GM12875 (cell line): ENCODE data around the gene DNASE1L3.

Experiments used
- H3K4me3 ChIP-seq: one replicate; pipeline ENCODE4 v1.5.1; 2011; ENCODE audit warnings: low read depth, low read length, control low read depth
- TF ChIP-seq, protein P1 (sequence below): IDR thresholded peaks from 2 replicates; pipeline ENCODE4 v1.5.1; 2011; ENCODE audit warnings: low read depth, mild to moderate bottlenecking, control low read depth, inconsistent platforms, low read length, moderate library complexity, borderline replicate concordance; ENCODE audit not compliant: insufficient read depth

DNASE1L3 gene

DNA sequence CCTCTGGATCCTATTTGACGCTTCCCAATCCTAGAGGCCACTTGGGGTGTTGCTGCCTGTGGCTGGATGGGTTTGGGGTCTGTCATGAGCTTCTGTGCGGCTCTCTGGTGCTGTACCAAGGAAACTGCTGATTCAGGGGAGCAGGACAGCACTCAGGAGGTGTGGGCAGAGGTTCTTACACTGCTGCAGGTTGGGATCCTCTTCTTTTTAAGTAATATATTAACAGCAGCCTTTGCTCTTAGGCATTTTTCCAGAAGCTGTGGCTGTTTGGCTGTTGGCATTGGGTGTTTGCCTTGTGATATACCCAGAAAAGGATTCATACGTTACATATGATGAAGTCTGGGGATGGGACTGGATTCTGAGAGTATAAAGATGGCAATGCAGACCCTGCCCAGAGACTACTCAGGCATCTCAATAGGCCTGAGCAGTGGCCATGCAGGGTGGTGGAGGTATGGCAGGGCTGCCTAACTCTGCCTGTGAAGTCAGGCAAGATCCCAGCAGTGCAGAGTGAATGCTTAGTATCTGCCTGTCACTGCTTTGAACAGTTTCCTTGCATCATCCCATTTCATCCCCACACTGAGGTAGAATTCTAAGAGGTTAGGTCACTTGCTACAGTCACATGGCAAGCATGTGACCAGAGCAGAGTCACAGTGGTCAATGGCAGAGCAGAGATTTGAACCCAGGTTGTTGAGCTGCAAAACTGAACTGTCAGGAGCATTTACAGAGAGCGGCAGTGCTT lies 30.7 kb upstream of the DNASE1L3 start:
- H3K4me3 ChIP-seq: no peak overlapping the region
- TF ChIP-seq, protein P1, sequence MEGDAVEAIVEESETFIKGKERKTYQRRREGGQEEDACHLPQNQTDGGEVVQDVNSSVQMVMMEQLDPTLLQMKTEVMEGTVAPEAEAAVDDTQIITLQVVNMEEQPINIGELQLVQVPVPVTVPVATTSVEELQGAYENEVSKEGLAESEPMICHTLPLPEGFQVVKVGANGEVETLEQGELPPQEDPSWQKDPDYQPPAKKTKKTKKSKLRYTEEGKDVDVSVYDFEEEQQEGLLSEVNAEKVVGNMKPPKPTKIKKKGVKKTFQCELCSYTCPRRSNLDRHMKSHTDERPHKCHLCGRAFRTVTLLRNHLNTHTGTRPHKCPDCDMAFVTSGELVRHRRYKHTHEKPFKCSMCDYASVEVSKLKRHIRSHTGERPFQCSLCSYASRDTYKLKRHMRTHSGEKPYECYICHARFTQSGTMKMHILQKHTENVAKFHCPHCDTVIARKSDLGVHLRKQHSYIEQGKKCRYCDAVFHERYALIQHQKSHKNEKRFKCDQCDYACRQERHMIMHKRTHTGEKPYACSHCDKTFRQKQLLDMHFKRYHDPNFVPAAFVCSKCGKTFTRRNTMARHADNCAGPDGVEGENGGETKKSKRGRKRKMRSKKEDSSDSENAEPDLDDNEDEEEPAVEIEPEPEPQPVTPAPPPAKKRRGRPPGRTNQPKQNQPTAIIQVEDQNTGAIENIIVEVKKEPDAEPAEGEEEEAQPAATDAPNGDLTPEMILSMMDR: no peak

DNA sequence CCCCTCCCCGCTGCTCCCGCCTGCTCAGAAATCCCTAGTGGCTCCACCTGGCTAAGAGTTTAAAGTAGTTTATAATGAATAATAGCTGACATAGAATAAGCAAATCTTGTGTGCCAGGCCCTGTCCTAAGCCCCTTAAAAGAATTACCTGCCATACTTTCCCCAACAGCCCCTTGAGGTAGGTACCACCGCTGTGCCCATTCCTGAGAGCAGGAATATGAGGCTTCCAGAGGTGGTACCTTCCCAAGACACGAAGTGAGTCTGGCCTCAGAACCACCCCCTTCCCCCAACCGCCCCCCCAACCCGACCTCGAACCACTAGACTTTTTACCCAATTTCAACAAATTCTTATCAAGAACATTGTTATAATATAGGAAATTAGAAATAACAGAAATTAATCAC lies 28.1 kb upstream of the DNASE1L3 start:
- H3K4me3 ChIP-seq: no peak overlapping the region
- TF ChIP-seq, protein P1: no peak

DNA sequence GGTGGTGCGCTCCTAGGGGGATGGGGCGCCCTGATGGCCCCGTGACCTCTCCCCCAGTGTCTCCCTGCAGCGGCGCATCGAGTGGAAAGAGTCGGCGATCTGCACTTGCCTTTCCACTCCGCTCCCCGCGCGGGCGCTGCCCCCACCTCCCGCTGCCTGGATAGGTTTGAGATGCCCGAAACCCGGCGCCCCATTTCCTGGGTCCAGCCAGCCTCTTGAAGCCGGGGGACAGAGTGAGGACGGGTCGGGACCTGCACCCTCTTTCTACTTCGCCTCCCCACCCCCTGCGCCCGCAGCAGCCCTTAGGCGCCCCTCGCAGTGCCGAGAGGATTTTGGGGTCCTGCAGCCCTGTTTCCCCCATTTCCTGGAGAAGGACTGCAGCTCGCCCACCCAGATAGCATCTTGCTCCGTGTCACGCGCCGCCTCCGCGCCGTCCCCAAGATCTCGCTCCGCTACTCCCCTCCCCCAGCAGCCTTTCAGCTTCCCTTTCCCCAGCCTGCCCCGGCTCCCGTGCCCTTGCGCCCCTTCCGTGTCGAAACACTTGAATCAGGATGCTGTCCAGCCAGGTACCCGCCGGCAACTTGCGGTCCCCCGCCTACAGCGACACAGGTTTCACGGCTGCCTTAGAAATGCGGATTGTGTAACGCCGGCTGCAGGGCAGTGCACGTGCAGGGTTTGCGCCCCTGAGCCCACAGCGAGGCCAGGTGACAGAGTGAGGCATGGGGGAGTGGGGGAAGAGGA lies 27.3 kb upstream of the DNASE1L3 start:
- peak overlapping the region; percentile 71 for H3K4me3 ChIP-seq
- TF ChIP-seq, protein P1: no peak

DNA sequence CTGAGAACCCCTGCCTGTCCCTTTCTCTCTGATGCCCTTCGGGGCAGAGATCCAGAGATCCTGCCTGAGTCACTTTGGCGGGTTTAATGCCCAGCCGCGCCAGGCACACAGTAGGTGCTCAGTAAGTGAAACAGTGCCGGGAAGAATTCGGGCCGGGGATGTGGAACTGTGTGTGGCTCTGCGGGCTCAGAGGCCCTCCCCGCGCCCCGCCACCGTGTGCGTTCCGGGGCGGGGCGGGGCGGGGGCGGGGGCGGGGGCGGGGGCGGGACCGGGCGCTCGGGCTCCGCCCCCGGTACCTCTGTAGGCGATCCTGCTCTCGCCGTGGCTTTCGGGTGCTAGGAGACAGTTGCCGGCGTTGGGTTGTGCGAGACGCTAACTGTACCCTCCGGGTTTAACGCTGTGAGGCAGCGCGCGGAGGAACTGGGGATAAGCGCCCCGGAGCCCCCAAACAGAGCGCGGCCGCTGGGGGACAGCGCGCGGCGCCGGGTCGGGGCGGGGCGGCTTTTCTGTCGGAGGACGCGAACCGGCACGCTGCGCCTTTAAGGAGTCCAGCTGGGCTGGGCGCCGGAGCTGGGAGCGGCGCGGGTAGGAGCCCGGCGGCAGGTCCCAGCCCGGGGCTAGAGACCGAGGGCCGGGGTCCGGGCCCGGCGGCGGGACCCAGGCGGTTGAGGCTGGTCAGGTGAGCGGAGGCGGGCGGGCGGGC lies 26.6 kb upstream of the DNASE1L3 start, which contains the start of gene ABHD6:
Gene ABHD6 (plus strand): TSS at position 555 of the 703 bp plus-strand sequence. CDS start 18,795 bp downstream, outside the sequence.
- TF ChIP-seq, protein P1: peak; percentile 37
- H3K4me3 ChIP-seq: peak within 1 kb of the TSS; percentile 71

DNA sequence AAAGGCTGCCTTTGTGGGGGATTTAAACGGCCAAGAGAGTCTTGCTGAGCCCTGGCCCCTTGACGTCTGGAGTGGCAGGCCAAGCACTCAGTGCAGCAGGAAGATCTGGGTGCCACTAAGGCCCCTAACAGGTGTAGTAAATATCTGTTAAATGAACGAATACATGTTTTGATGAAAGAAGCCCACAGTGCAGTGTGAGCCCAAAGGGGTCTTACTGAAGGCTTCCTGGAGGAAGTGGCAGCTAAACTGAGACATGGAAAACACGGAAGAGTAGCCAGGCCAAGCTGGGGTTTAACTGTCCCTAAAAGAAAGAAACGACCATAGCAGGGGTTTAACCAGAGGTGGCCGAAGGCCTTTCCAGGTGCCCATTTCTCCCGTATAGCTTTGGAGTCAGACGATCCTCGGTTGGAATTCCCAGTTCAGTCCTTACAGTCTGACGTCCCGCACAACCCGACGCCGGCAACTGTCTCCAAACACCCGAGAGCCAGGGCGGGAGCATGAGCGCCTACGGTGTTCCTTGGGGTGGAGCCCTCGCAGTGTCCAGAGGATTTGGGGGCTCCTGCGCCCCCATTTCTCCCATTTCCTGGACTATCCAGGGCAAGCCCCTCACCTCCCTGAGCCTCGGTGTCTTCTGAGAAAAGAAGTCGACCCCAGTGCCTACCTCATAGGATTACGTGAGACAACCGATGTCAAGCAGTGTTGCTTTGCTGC lies 25.9 kb upstream of the DNASE1L3 start:
- TF ChIP-seq, protein P1: no peak
- H3K4me3 ChIP-seq: peak overlapping the region; percentile 71

DNA sequence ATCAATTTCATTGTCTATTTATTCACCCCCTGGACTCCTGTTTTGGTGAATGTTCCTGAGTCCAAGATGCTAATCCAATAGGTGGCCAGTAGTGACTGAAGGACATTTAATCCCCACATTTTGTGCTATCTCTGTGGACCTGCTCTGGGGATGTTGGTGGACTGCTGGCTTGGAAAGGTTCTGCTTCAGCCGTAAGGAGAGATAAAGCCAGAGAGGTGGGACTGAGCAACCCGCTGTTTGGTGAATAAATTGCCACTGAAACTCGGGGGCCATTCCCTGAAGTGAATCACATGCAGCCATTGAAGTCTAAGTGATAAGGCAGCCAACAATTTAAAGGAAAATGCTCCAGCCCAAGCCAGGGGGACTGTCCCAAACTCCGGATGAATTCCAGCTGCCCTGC lies 25.2 kb upstream of the DNASE1L3 start:
- H3K4me3 ChIP-seq: no peak overlapping the region
- TF ChIP-seq, protein P1: no peak
